Activated naive CD8-positive, alpha-beta T cell treated with anti-CD3 and anti-CD28 coated beads, Interleukin-2, amount 10 ng/mL, durations not matched to agents 7 days and 5 days (primary cell): ENCODE results near the gene IFNA16. TPM values are rescaled to one million over a fixed set of nuclear protein-coding genes. Genes with fewer than 3 reads are reported as not detected.
"Not testable (repeated sequence)": the region's sequence is repeated elsewhere in the genome, so short reads cannot be mapped to it uniquely, and the experiment has no call there.

Source experiments
- ATAC-seq: fragments of 150-1000 bp; cut with Tn5 transposase; one replicate; pipeline ENCODE4 v1.10.0; 2021; ENCODE audit warnings: low read depth, moderate library complexity
- POLR2A ChIA-PET: fragments of 350-600 bp; sonication (Branson Sonifier 250); formaldehyde crosslinking; loops from one replicate; lab custom pipeline; 2021; ENCODE audit warnings: antibody characterized with exemption; lab: Charles Lee
- DNase-seq: peaks from one replicate; pipeline ENCODE4 v3.0.0; 2021
- H3K27ac Mint-ChIP-seq: one replicate; pipeline ENCODE4 v1.8.0; 2022; ENCODE audit warnings: mild to moderate bottlenecking, mixed read lengths
- H3K27me3 Mint-ChIP-seq: one replicate; pipeline ENCODE4 v1.8.0; 2022; ENCODE audit warnings: mild to moderate bottlenecking, moderate library complexity, mixed read lengths
- H3K36me3 Mint-ChIP-seq: one replicate; pipeline ENCODE4 v1.8.0; 2021; ENCODE audit warnings: mild to moderate bottlenecking, mixed read lengths
- H3K4me1 Mint-ChIP-seq: one replicate; pipeline ENCODE4 v1.8.0; 2021; ENCODE audit warnings: mixed read lengths
- H3K4me3 Mint-ChIP-seq: one replicate; pipeline ENCODE4 v1.8.0; 2022; ENCODE audit warnings: mild to moderate bottlenecking, moderate library complexity, mixed read lengths
- H3K9me3 Mint-ChIP-seq: one replicate; pipeline ENCODE4 v1.8.0; 2021; ENCODE audit warnings: mixed read lengths
- total RNA-seq, 2 experiments: library from RNA; stranded (reverse); gene quantifications; one replicate each; pipeline ENCODE4 v1.2.3, GENCODE V29; 2021

IFNA16 gene
- total RNA-seq, 2 experiments from 2014 or later, result not detected

DNA sequence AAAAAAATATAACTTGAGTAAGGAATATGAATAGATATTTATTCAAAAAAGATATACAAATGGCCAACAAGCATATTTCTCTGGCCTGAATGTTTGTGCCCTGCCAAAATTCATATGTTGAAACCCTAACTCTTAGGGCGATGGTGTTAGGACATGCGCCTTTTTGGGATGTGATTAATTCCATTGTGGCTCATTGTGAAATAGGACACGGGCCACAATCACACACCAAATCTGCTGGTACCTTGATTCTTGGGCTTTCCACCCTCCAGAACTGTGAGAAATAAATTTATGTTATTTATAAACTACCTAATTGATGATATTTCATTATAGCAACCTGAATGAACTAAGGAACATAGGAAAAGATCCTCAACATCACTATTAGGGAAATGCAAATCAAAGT lies 45.0 kb downstream of the IFNA16 start:
- POLR2A ChIA-PET, result no interaction called here
- no peaks in the 10 kb centered on the region for H3K9me3 Mint-ChIP-seq
- ATAC-seq (no peak), DNase-seq (no peak)
- no peaks in the 10 kb centered on the region for H3K36me3 Mint-ChIP-seq
- no peak overlapping the region for H3K27ac Mint-ChIP-seq
- H3K4me3 Mint-ChIP-seq, result no peak overlapping the region
- H3K27me3 Mint-ChIP-seq, result peaks cover 17% of the 10 kb centered on the region
- H3K4me1 Mint-ChIP-seq, result no peaks in the 10 kb centered on the region

DNA sequence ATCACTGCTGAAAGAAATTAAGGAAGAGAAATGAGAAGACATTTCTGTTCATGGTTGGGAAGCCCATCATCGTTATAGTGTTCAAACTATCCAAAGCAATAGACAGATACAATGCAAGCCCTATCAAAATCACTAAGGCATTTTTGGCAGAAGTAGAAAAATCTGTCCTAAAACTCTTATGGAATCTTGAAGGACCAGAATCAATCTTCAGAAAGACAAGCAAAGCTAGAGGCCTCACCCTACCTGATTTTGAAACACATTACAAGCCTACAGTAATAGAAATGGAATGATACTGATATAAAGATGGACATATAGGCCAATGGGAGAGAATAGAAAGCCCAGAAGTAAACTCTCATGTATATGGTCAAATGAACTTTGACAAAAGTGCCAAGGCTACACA lies 45.8 kb downstream of the IFNA16 start:
- no peaks in the 10 kb centered on the region for H3K4me1 Mint-ChIP-seq
- no peak overlapping the region for H3K4me3 Mint-ChIP-seq
- H3K27ac Mint-ChIP-seq, result no peak overlapping the region
- no peak for DNase-seq
- ATAC-seq, result no peak
- H3K36me3 Mint-ChIP-seq, result no peaks in the 10 kb centered on the region
- POLR2A ChIA-PET, result no interaction called here
- H3K9me3 Mint-ChIP-seq, result no peaks in the 10 kb centered on the region
- H3K27me3 Mint-ChIP-seq, result peaks cover 15% of the 10 kb centered on the region

DNA sequence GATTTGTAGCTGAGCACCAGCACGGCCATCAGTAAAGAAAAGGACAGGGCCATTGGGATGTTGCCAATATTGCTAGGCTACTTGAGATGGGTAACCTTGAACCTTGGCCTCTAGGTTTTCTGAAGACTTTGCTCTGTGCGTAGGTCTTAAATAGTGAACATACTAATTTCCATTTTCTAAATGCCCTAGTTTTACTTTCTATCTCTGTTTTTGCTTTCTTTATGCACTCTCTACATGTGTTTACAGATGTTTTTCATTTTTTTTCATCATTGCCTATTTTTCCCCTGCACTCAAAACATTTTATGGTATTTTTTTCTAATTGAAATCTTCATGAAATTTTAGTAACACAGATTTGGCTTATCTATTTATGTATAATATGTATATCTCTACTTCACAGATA lies 50.6 kb downstream of the IFNA16 start, which contains the start of gene IFNA21:
TSS of gene IFNA21 (minus strand) at position 101 of the 400 bp plus-strand sequence. CDS start at position 53, 48 bp downstream.
- Mint-ChIP-seq H3K4me1 (peaks cover 15% of the 10 kb centered on the region), H3K36me3 (peaks cover 16% of the 10 kb centered on the region), H3K27me3 (peaks cover 15% of the 10 kb centered on the region)
- DNase-seq, ATAC-seq, POLR2A ChIA-PET, H3K27ac Mint-ChIP-seq, H3K9me3 Mint-ChIP-seq, H3K4me3 Mint-ChIP-seq: not testable (repeated sequence)

Other genes starting within 250 kb of the IFNA16 start
- 10 to 100 TPM; 16.6 to 17.5 TPM for gene HACD4, start 185.7 kb downstream of the IFNA16 start, total RNA-seq
- under 1 TPM; 0.37 to 0.61 TPM for gene IFNB1, start 139.4 kb downstream of the IFNA16 start, total RNA-seq
- gene IFNW1, start 75.5 kb downstream of the IFNA16 start, total RNA-seq, result not detected
- not detected for gene IFNA21, start 50.7 kb downstream of the IFNA16 start, total RNA-seq
- not detected for gene IFNA4, start 29.7 kb downstream of the IFNA16 start, total RNA-seq
- not detected for gene IFNA7, start 15.1 kb downstream of the IFNA16 start, total RNA-seq
- not detected for gene IFNA10, start 10.2 kb downstream of the IFNA16 start, total RNA-seq
- not detected for gene IFNA17, start 10.9 kb upstream of the IFNA16 start, total RNA-seq
- not detected for gene IFNA14, start 22.7 kb upstream of the IFNA16 start, total RNA-seq
- under 1 TPM in 1 of 2 experiments, not detected in 1; 0.31 TPM for gene IFNA5, start 88.0 kb upstream of the IFNA16 start, total RNA-seq
- 10 to 100 TPM; 27.9 to 29.4 TPM for gene KLHL9, start 118.1 kb upstream of the IFNA16 start, total RNA-seq
- gene IFNA6, start 133.6 kb upstream of the IFNA16 start, total RNA-seq, result not detected
- not detected for gene IFNA13, start 150.7 kb upstream of the IFNA16 start, total RNA-seq
- gene IFNA2, start 168.1 kb upstream of the IFNA16 start, total RNA-seq, result not detected
- not detected for gene IFNA8, start 191.8 kb upstream of the IFNA16 start, total RNA-seq
- gene IFNA1, start 223.1 kb upstream of the IFNA16 start, total RNA-seq, result not detected